ENCODE data around the gene MRPS12.

DNA sequence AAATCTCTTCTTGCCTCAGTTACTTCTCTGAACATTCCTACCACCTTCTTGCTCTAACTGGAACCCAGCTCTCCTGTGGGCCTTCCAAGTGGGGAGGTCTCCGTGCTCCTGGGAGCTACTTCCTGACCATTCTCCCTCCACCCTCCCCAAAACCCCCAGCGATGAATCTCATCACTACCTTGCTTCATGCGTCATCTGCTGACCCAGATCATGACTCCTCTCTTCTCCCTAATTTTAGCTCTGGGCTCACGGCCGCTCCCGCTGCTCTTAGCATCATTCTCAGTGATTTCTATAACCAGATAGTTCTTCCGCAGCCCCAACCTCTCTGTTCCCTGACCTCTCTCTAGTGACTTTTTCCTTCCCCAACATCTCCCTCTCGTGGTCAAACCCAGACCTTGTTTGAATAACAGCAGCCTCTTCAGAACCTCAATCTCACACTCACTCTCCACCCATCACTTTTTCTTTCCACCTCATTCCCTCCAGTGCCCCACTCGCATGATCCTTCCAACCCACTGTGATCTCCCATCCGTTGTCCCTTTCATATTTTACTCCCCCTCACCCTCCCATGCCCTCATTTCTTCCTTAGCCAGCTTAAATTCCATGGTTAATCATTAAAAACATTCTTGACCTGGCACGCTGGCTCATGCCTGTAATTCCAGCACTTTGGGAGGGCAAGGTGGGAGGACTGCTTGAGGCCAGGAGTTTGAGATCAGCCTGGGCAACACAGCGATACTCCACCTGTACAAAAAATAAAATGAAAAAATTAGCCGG lies 21.8 kb downstream of the MRPS12 start:
- TF ChIP-seq, protein P1, sequence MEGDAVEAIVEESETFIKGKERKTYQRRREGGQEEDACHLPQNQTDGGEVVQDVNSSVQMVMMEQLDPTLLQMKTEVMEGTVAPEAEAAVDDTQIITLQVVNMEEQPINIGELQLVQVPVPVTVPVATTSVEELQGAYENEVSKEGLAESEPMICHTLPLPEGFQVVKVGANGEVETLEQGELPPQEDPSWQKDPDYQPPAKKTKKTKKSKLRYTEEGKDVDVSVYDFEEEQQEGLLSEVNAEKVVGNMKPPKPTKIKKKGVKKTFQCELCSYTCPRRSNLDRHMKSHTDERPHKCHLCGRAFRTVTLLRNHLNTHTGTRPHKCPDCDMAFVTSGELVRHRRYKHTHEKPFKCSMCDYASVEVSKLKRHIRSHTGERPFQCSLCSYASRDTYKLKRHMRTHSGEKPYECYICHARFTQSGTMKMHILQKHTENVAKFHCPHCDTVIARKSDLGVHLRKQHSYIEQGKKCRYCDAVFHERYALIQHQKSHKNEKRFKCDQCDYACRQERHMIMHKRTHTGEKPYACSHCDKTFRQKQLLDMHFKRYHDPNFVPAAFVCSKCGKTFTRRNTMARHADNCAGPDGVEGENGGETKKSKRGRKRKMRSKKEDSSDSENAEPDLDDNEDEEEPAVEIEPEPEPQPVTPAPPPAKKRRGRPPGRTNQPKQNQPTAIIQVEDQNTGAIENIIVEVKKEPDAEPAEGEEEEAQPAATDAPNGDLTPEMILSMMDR (IDR thresholded peaks at IDR 0.05; ENCODE audit: low read length), result peak; percentile 66
- TF ChIP-seq EZH2 (optimal IDR thresholded peaks at IDR 0.05; ENCODE audit: low read depth, low read length) (no peak), EZH2phosphoT487 (IDR thresholded peaks at IDR 0.05; ENCODE audit: low read length) (no peak)

All from MM.1S (cell line).